Astrocyte of the hippocampus (primary cell): Measurements from ENCODE around the gene PRM2.

Experiments used
- DNase-seq: peaks from one replicate; pipeline ENCODE4 v3.0.0; 2011; ENCODE audit warnings: low read depth, low spot score

PRM2 gene

GRCh38 chr16:11248133-11248532, 28.1 kb downstream of the PRM2 start:
- no peak for DNase-seq

GRCh38 chr16:11245988-11246387, 30.3 kb downstream of the PRM2 start:
- DNase-seq, result no peak

GRCh38 chr16:11245222-11245737, 31.0 kb downstream of the PRM2 start:
- DNase-seq, result no peak

DNA sequence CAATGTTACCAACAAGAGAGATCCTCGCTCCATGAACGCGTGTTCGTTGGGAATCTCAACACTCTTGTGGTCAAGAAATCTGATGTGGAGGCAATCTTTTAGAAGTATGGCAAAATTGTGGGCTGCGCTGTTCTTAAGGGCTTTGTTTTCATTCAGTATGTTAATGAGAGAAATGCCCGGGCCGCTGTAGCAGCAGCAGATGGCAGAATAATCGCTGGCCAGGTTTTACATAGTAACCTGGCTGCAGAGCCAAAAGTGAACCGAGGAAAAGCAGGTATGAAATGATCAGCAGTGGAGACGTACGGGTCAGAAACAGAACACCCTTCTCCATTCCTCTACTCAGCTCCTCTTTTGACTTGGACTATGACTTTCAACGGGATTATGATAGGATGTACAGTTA, 33.6 kb downstream of the PRM2 start:
- DNase-seq, result no peak

DNA sequence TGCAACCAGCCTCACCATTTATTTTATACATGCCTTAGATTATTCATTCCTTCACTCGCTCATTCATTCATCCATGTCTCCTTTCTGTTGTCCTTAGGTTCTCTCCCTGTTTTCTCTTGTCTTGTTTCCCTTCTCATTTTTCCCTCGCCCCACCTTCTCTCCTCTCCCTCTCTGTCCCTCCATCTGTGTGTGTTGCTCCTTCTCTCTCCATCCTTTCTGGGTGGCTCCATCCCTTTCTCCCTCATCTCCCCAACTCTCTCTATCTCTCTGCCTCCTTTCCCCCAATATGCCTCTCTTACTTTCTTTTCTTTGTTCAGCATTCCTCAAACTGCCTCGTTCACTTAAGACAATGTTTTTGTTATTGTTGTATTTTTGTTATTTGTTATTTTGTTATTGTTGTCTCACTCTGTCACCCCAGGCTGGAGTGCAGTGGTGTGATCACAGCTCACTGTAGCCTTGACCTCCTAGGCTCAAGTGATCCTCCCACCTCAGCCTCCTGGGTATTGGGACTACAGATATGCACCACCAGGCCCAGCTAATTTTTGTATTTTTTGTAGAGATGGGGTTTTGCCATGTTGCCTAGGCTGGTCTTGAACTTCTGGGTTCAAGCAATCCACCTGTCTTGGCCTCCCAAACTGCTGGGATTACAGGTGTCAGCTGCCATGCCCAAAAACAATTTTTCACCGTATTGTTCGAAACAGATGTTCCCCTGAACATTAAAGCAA, 34.6 kb downstream of the PRM2 start:
- DNase-seq, result no peak

GRCh38 chr16:11240636-11241473, 35.4 kb downstream of the PRM2 start:
- DNase-seq, result no peak

GRCh38 chr16:11239644-11240632, 36.3 kb downstream of the PRM2 start:
- no peak for DNase-seq

- DNase-seq, result no peak
These were observed 37.7 kb downstream of the PRM2 start for GRCh38 chr16:11238272-11239202.

- DNase-seq, result no peak
These were observed 39.6 kb downstream of the PRM2 start for GRCh38 chr16:11236461-11237254.

GRCh38 chr16:11235703-11235991, 40.6 kb downstream of the PRM2 start:
- DNase-seq, result no peak

GRCh38 chr16:11234884-11235702, 41.2 kb downstream of the PRM2 start:
- DNase-seq, result no peak

- DNase-seq, result no peak
These were observed 42.4 kb downstream of the PRM2 start for GRCh38 chr16:11233727-11234376.

GRCh38 chr16:11232852-11233726, 43.2 kb downstream of the PRM2 start:
- DNase-seq, result no peak

GRCh38 chr16:11232302-11232851, 43.9 kb downstream of the PRM2 start:
- DNase-seq, result no peak

GRCh38 chr16:11231367-11231970, 44.8 kb downstream of the PRM2 start:
- no peak for DNase-seq

DNA sequence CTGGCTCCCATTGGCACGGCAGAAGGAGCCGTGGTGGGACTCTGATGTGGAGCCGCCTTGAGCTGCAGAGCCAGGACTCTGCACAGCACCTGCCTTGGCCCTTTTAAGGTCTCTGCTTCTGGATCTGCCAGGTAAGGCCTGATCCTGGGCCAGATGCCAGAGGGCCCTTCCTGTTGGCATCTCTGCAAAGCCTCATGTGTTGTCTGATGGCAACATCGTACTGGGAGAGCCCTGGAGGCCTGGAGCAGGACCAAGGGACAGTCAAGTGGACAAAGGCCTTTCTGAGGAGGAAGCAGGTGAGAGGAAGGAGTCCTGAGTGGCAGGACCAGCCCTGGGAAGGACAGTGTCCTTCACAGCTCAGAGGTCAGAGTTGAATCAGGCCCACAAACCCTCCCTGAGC, 46.4 kb downstream of the PRM2 start:
- no peak for DNase-seq

- no peak for DNase-seq
These were observed 46.8 kb downstream of the PRM2 start for GRCh38 chr16:11229432-11229831.
